ENCODE results near the gene BMP2. TPM values are rescaled to one million over a fixed set of nuclear protein-coding genes. Genes with fewer than 3 reads are reported as not detected.

Gene BMP2
- polyA plus RNA-seq, 1 donor (not counting 4 experiments of a cell fraction or from before 2014, with no cell fraction given) = 3.6 TPM

DNA sequence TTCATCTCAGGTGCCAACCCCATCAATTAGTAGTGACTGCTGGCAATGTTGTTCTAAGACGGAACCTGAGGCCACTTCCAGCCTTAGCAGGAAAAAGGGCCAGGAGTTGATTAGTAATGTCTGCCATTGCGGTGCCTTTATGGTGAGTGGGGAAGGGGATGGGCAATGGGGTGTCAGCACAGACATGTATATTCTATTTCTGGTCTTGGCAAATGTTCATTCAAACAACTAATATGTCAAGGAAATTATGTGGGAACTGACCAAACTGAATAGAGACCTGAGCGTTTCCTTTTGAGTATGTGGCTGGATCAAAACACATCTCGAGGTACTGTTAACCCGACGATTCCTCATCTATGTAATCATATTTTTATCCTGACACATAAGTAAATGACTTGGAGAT is 34.6 kb upstream of the BMP2 start:
- Histone ChIP-seq H3K4me3 (ENCODE audit: control insufficient read depth in 2 of 3, extremely low read depth in 1 of 3, insufficient read depth in 2 of 3, low read depth in 1 of 3, low read length in 3 of 3) (no peak overlapping the region), H3K9ac (ENCODE audit: control insufficient read depth, extremely low read depth, insufficient read depth, low read length) (no peak overlapping the region), H3K4me2 (ENCODE audit: control insufficient read depth, extremely low read depth, insufficient read depth, low read depth, low read length) (no peak overlapping the region), H3K9me1 (ENCODE audit: control insufficient read depth, extremely low read depth, insufficient read depth, low read length) (no peaks in the 10 kb centered on the region), H3K27me3 (ENCODE audit: control insufficient read depth, extremely low read depth, insufficient read depth, low read length) (no peaks in the 10 kb centered on the region), H2AFZ (ENCODE audit: control insufficient read depth, low read length) (no peak overlapping the region), H3K27ac (ENCODE audit: control insufficient read depth, insufficient read depth, low read length) (no peak overlapping the region), H3K36me3 (ENCODE audit: control insufficient read depth in 2 of 2, extremely low read depth in 1 of 2, insufficient read depth in 2 of 2, low read length in 2 of 2) (no peaks in the 10 kb centered on the region), H3K79me2 (ENCODE audit: control insufficient read depth, insufficient read depth, low read length) (no peaks in the 10 kb centered on the region), H4K20me1 (ENCODE audit: control insufficient read depth, extremely low read depth, insufficient read depth, low read length) (no peaks in the 10 kb centered on the region), H3K4me1 (ENCODE audit: control insufficient read depth, extremely low read depth, insufficient read depth, low read length) (no peaks in the 10 kb centered on the region), H3K9me3 (ENCODE audit: control insufficient read depth, low read depth, low read length) (no peaks in the 10 kb centered on the region)
- no peak for DNase-seq (ENCODE audit: low read depth, low spot score)
- TF ChIP-seq, protein P1, sequence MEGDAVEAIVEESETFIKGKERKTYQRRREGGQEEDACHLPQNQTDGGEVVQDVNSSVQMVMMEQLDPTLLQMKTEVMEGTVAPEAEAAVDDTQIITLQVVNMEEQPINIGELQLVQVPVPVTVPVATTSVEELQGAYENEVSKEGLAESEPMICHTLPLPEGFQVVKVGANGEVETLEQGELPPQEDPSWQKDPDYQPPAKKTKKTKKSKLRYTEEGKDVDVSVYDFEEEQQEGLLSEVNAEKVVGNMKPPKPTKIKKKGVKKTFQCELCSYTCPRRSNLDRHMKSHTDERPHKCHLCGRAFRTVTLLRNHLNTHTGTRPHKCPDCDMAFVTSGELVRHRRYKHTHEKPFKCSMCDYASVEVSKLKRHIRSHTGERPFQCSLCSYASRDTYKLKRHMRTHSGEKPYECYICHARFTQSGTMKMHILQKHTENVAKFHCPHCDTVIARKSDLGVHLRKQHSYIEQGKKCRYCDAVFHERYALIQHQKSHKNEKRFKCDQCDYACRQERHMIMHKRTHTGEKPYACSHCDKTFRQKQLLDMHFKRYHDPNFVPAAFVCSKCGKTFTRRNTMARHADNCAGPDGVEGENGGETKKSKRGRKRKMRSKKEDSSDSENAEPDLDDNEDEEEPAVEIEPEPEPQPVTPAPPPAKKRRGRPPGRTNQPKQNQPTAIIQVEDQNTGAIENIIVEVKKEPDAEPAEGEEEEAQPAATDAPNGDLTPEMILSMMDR (optimal IDR thresholded peaks at IDR 0.05 in 1 of 3, IDR thresholded peaks at IDR 0.05 in 1 of 3, conservative IDR thresholded peaks at IDR 0.05 in 1 of 3; ENCODE audit: extremely low read depth in 1 of 3, insufficient read depth in 2 of 3, low read length in 3 of 3) = no peak
- TF ChIP-seq EZH2 (IDR thresholded peaks at IDR 0.05; ENCODE audit: low read length) = no peak
- dilution Hi-C loops (cut with MboI; ENCODE audit: extremely low pct_ligation_motif_present, low sequenced_read_pairs) = no loop called here
- FAIRE-seq = no peak

DNA sequence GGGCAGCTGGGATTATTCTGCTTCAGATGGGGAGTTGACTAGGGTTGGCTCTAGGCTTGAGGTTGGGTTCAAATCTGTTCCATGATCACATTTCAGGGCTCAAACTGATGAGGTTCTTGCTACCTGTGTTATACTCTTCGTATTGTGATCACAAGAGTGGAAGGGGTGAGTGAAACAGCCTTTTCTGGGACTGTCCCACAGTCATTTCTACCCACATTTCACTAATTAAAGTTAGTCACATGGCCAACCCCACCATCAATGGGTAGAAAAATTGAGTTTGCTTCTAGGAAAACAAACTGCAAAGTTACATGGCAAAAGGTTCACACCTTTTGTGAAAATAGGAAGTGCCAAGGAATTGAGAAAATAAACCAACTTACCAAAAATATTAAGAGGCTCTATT is 33.5 kb upstream of the BMP2 start:
- no peak for DNase-seq (ENCODE audit: low read depth, low spot score)
- H3K9me3 ChIP-seq (ENCODE audit: control insufficient read depth, low read depth, low read length) = no peaks in the 10 kb centered on the region
- no peaks in the 10 kb centered on the region for H4K20me1 ChIP-seq (ENCODE audit: control insufficient read depth, extremely low read depth, insufficient read depth, low read length)
- no peaks in the 10 kb centered on the region for H3K4me1 ChIP-seq (ENCODE audit: control insufficient read depth, extremely low read depth, insufficient read depth, low read length)
- H3K4me2 ChIP-seq (ENCODE audit: control insufficient read depth, extremely low read depth, insufficient read depth, low read depth, low read length) = no peak overlapping the region
- no peaks in the 10 kb centered on the region for H3K79me2 ChIP-seq (ENCODE audit: control insufficient read depth, insufficient read depth, low read length)
- FAIRE-seq = no peak
- H3K4me3 ChIP-seq (ENCODE audit: control insufficient read depth in 2 of 3, extremely low read depth in 1 of 3, insufficient read depth in 2 of 3, low read depth in 1 of 3, low read length in 3 of 3) = no peak overlapping the region
- no peaks in the 10 kb centered on the region for H3K27me3 ChIP-seq (ENCODE audit: control insufficient read depth, extremely low read depth, insufficient read depth, low read length)
- no peak overlapping the region for H3K9ac ChIP-seq (ENCODE audit: control insufficient read depth, extremely low read depth, insufficient read depth, low read length)
- no peak overlapping the region for H3K27ac ChIP-seq (ENCODE audit: control insufficient read depth, insufficient read depth, low read length)
- no peak for TF ChIP-seq EZH2 (IDR thresholded peaks at IDR 0.05; ENCODE audit: low read length)
- TF ChIP-seq, protein P1 (optimal IDR thresholded peaks at IDR 0.05 in 1 of 3, IDR thresholded peaks at IDR 0.05 in 1 of 3, conservative IDR thresholded peaks at IDR 0.05 in 1 of 3; ENCODE audit: extremely low read depth in 1 of 3, insufficient read depth in 2 of 3, low read length in 3 of 3) = no peak
- H3K36me3 ChIP-seq (ENCODE audit: control insufficient read depth in 2 of 2, extremely low read depth in 1 of 2, insufficient read depth in 2 of 2, low read length in 2 of 2) = no peaks in the 10 kb centered on the region
- no peak overlapping the region for H2AFZ ChIP-seq (ENCODE audit: control insufficient read depth, low read length)
- dilution Hi-C loops (cut with MboI; ENCODE audit: extremely low pct_ligation_motif_present, low sequenced_read_pairs) = no loop called here
- no peaks in the 10 kb centered on the region for H3K9me1 ChIP-seq (ENCODE audit: control insufficient read depth, extremely low read depth, insufficient read depth, low read length)
